Neutrophil (primary cell): ENCODE data around the gene SERPINB6.

Experiments
- H3K27ac ChIP-seq: fragments of 200-600 bp; sonication (generic); 2 replicates; pipeline ENCODE4 v1.5.1; 2016; ENCODE audit warnings: mild to moderate bottlenecking, moderate library complexity
- H3K27me3 ChIP-seq: fragments of 200-600 bp; sonication (generic); 2 replicates; pipeline ENCODE4 v1.6.0; 2016; ENCODE audit warnings: mild to moderate bottlenecking
- H3K36me3 ChIP-seq: fragments of 200-600 bp; sonication (generic); 2 replicates; pipeline ENCODE4 v1.5.1; 2017
- H3K4me1 ChIP-seq, 2 experiments: fragments of 200-600 bp in 1 of 2; sonication (generic) in 1 of 2; 1 replicate in 1 of 2; 2 replicates in 1 of 2; pipeline versions ENCODE4 v1.5.1 to v1.6.1; 2013 to 2016; ENCODE audit warnings: low read depth in 1 of 2, low read length in 1 of 2, mild to moderate bottlenecking in 1 of 2, moderate library complexity in 1 of 2; ENCODE audit not compliant: control insufficient read depth in 1 of 2, insufficient read depth in 1 of 2
- H3K4me3 ChIP-seq, 2 experiments: fragments of 200-600 bp in 1 of 2; sonication (generic) in 1 of 2; 1 replicate in 1 of 2; 2 replicates in 1 of 2; pipeline ENCODE4 v1.5.1; 2013 to 2016; ENCODE audit warnings: low read depth in 1 of 2, low read length in 1 of 2, mild to moderate bottlenecking in 1 of 2, moderate library complexity in 1 of 2
- H3K9me3 ChIP-seq: fragments of 200-600 bp; sonication (generic); 2 replicates; pipeline ENCODE4 v1.5.1; 2016
- CTCF ChIP-seq: fragments of 200-600 bp; sonication (generic); IDR thresholded peaks from 2 replicates; pipeline ENCODE4 v1.5.1; 2016; ENCODE audit warnings: antibody characterized with exemption

Gene SERPINB6

DNA sequence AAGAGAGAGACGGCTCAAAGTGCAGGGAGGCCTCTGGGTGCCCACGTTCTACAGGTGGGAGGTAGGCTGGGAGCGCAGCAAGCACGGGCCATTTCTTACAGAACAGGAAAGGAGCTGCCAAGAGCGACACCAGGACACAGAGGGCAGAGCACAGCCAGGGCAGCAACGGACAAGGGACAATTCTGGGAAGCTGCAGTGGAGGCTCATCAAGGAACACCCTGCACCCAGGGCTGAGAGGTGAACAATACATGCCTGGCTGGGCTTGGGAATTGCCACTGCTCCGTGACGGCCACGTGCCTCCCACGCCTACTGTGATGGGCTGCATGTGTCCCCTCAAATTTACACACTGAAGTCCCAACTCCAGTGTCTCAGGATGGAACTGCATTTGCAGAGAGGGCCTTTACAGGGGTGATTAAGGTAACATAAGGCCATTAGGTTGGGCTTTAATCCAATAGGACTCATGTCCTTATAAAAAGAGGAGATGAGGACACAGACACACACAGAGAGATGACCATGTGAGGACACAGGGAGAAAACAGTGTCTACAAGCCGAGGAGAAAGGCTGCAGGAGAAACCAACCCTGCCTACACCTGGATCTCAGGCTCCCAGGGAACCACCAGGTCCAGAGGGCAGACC lies 13.6 kb downstream of the SERPINB6 start:
- Histone ChIP-seq H3K27me3 (no peaks in the 10 kb centered on the region), H3K36me3 (no peaks in the 10 kb centered on the region), H3K27ac (peak overlapping the region; percentile 72), H3K9me3 (no peaks in the 10 kb centered on the region), H3K4me1 (peaks cover 23 to 25% of the 10 kb centered on the region in 2 experiments), H3K4me3 (no peak overlapping the region)
- TF ChIP-seq CTCF: no peak

DNA sequence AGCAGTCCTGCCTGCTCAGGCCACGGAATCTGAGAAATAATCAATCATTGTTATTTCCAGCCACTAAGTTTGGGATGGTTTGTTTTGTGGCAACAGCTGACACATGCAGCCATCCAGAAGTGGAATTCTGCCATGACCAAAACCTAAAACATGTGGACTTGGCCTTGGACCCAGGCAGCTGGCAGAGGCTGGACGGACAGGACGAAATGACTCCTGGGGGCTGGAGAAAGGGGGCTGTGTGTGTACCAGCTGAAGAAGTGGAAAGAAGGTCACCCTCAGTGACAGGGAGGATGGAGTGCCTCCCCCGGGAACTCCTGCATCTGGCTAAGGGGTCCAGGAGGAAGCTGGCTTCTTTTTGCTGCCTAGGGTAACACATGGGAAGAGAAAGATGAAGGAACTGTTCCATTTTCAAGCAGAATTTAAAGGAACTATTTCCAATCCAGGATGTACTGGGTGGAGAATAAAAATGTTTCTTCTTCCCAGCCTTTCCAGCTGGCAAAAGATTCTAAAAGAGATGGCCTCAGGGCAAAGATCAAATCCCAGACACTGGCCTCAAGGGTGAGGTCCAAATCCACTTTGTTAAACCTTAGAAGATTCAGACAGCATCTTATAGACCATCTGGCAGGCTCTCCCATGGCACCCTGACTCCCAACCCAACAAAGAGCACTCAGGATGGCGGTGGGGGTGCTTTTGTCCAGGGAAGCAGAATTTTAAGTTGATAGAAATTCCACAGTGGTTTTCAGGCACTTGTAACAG lies 14.3 kb downstream of the SERPINB6 start:
- no peak overlapping the region for H3K27ac ChIP-seq

GRCh38 chr6:2953098-2953497 lies 18.3 kb downstream of the SERPINB6 start:
- Histone ChIP-seq H3K27ac (peak overlapping the region; percentile 77), H3K4me1 (peaks cover 23 to 27% of the 10 kb centered on the region in 2 experiments), H3K9me3 (no peaks in the 10 kb centered on the region), H3K4me3 (no peak overlapping the region), H3K27me3 (no peaks in the 10 kb centered on the region), H3K36me3 (peaks cover 10% of the 10 kb centered on the region)
- no peak for TF ChIP-seq CTCF

More for the DNA sequence above, 14.3 kb downstream of the SERPINB6 start:
- no peak overlapping the region for H3K4me3 ChIP-seq
- no peaks in the 10 kb centered on the region for H3K36me3 ChIP-seq
- no peaks in the 10 kb centered on the region for H3K27me3 ChIP-seq
- H3K4me1 ChIP-seq: peaks cover 24 to 26% of the 10 kb centered on the region in 2 experiments
- TF ChIP-seq CTCF: no peak
- H3K9me3 ChIP-seq: no peaks in the 10 kb centered on the region

- peak overlapping the region; percentile 77 for H3K27ac ChIP-seq
- H3K9me3 ChIP-seq: no peaks in the 10 kb centered on the region
- no peaks in the 10 kb centered on the region for H3K27me3 ChIP-seq
- peaks cover 18 to 23% of the 10 kb centered on the region in 2 experiments for H3K4me1 ChIP-seq
- H3K4me3 ChIP-seq: peak overlapping the region in 1 of 2 experiments; percentile 18
- peak; percentile 69 for TF ChIP-seq CTCF
- peaks cover 14% of the 10 kb centered on the region for H3K36me3 ChIP-seq
Measured at GRCh38 chr6:2952557-2953095, 18.7 kb downstream of the SERPINB6 start.

- Histone ChIP-seq H3K27ac (peak overlapping the region; percentile 77), H3K4me3 (peak overlapping the region; percentile 16 to 19), H3K27me3 (no peaks in the 10 kb centered on the region), H3K9me3 (no peaks in the 10 kb centered on the region), H3K36me3 (peaks cover 17% of the 10 kb centered on the region), H3K4me1 (peaks cover 18 to 23% of the 10 kb centered on the region in 2 experiments)
- TF ChIP-seq CTCF: peak; percentile 34
Measured at GRCh38 chr6:2951728-2952127, 19.6 kb downstream of the SERPINB6 start.
